HG03097 (cell line): ENCODE data around the gene HDAC9.

Experiments
- ATAC-seq: cut with Tn5 transposase; IDR thresholded peaks from one replicate; pipeline ENCODE4 v1.9.1; 2021; ENCODE audit not compliant: unreplicated experiment, low FRiP score

Gene HDAC9

DNA sequence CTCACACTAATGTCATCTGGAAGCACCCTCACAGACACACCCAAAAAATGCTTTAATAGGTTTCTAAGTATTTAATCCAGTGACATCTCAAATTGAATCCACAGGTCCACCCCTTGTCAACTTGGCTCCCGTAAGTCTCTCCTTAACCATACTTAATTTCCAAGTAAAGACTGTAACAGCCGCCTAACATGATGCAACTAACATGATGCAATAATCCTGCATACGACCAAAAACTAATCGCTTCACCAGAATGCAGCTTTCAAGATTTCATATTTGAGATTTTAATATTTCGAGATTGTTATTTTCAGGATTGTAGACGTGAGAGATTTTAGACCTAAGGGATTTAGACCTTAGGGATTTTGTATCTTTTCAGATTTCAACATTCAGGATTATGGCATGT, 3.7 kb upstream of the HDAC9 start:
- no peak for ATAC-seq

DNA sequence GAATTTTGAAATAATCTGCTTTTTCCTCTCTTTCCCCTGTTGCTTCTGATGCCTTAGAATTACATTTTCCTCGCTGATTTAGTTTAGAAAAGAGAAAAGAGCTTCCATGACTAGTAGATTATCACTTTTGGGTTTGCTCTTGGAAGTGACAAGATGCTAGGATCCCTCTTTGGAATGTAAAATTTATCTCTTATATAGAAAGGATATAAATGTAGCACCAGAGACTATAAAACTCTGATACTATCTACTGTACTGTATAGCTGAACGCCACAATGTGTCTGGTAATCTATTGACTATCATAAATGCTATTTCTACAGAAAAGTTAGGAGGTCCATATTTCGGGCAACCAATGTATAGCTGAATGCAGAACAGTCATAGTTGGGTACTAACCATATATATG, 1.1 kb upstream of the HDAC9 start:
- no peak for ATAC-seq

DNA sequence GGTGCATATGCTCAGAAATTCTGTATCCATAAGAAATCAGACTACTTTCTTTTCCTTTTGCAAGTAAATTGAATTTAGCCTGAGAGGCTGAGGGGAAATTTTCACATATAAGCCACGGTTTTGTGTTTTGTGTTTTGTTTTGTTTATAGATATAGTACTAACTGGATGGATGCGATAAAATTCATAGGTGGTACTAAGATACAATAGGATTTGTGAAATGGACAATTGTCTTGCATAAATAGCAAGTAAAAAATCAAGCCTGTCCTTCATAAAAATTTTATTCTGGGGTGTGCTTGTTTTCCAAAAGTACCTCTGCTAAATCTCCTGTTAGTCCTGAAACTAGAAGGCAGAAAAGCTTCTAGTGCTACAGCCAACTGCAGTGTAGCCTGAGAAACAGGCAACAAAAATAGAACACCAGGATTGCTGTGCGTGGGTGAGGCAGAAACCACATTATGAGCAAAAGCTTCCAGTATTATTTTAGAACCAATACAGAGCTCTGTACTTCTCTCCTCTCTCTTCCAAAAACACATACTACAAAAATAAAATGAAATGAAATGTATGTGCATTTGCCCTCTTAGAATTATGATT, 634 bp upstream of the HDAC9 start:
- ATAC-seq = peak; percentile 16

DNA sequence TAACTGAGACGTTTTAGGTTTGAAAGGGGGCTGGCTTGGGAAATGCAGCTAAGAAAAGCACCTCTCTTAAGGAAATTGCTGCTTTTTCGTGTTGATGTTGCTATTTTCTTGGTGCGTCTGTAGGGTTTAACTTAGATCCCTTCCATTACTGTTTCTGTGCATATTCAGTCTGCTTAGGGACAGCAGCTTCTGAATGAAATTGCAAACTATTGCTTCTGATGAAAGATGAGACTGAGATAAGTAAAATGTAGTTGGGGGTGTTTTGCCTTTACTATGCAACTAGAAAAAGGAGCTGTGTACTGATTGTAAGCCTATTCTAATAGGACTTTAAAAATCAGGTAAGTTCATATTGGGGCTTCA, 772 bp downstream of the HDAC9 start:
- ATAC-seq = no peak

DNA sequence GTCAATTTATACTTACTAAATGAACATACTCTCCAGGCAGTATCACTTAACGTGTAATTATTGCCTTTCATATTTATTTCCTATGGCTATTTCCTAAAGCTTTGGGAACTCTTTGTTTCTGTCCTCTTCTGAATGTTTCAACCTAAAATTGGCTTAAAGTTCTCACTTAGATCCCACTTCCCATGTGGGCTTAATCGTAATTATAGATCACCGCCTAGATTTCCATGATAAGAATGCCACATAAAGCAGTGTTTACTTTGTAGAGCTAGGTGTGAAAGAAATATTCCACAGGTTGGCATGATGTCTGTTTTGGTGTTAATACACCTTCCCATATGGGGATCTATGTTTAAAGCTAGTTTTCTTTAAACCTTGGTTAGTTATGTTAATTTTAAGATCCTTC, 1.5 kb downstream of the HDAC9 start:
- ATAC-seq = no peak

DNA sequence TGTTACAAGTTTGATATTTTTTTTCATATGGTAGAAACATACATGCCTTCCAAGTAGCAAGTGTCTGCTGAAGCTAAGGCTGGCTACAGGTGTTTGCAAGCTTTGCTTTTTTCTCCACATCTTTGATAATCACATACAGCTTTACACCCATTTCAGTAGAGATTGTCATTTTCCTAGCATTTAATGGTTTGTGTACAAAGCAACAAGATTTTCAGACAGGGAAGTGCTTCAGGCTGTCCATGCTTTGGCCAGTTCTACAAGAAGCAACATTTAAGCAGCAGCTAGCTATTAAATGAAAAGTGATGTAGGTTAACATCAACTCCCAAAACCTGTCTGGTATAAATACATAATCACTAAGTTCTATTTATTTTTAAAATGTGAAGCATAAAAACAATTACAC, 2.3 kb downstream of the HDAC9 start:
- no peak for ATAC-seq

DNA sequence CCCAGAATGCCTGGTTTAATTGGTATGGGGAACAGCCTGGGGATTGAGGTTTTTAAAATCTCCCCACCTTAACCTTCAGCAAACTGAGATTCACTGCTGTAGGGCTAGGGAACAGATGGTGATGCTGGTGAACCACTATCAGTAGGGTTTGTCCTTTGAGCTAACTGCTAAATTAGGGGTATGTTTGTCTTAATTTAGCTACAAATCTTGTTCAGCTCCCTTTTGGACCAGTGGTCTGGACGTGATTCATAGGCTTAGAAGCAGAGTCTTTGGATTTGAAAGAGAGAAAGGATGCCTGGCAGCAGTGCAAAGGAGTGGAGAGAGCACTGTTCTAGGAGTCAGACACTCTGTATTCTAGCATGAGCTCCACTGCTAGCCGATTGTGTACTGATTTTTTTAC, 2.8 kb downstream of the HDAC9 start:
- no peak for ATAC-seq

DNA sequence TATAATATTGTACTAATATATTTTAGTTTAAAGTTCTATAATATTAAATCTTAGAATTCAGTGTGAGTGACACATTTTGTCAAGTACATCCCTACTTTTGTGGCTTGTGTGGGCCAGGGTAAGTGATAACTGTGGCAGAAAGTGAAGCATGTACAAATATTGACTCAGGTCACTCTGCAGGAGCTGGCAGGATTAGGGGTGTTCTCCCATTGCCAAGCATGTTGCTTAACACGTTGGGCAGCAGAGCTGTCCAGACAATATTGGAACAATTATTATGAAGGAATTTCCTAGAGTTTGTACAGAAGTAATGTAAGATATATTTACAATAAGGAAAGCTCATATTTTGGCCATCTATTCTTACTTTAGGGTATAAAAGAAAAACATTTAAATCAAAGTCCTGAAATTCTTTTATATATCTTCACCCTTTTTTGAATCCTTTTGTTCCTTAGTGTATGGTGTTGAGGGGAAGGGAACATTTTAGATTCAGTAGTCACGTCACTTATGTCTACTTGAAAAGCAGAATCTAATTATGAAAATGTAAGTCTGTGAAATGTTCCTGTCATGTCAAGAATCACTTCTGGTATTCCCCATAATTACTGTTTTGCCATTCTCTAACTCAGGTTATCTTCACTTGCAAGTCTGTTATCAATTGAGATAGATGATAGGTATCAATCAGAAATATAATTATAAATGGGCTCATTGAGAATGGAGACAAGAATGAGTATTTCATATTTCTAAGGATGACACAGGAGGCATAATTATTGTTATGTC, 4.0 kb downstream of the HDAC9 start:
- no peak for ATAC-seq

DNA sequence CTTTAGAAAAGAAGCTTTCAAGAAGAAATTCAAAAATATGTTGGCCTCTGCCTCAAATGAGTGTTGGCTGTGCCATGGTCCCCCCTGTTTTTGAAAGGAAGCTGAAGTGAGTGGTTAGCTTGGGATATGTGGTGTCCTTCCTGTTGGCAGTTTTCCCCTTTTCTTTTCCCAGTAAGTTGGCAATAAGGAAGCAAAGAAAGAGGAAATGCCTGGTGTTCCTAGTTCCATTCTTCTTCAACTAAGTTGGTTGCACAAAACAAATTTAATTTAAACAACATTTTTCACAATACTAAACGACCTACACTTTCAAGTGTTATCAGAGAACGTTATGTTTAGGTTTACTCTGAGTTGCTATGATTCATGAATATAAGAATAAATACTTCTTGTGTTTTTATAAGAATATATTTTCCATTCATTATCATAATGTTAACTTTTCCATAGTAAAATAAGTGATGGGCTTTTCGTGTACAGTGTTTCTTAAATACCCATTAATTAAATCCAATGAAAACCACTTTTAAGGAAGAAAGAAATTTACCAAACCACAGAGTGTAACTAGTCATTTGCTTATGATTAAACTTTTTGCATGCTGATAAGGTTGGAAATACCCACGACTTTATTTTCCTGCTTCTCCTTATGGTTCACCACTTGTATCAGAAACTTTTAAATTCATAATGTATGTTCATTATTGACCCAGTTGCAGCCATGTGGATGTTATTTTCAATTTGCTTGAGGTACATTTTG, 7.7 kb downstream of the HDAC9 start:
- ATAC-seq = no peak

DNA sequence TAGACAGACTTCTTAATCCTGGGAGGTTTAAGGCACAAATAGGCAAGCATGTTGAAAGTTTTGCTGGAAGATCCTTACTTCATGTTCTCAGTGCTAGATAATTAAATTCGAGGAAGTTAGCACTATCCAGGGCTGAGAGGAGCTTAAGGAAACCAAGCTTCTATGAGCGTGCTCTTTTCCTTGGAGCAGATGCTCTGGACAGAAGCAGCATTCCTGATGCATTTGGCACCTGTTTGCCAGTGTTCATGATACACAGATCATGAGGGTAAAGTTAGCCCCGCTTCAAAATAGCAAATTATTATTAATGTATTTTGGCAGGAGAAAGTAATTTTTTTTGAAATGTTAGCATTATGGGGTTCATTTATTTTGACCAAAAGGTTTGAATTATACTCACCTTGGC, 9.4 kb downstream of the HDAC9 start:
- ATAC-seq = no peak

DNA sequence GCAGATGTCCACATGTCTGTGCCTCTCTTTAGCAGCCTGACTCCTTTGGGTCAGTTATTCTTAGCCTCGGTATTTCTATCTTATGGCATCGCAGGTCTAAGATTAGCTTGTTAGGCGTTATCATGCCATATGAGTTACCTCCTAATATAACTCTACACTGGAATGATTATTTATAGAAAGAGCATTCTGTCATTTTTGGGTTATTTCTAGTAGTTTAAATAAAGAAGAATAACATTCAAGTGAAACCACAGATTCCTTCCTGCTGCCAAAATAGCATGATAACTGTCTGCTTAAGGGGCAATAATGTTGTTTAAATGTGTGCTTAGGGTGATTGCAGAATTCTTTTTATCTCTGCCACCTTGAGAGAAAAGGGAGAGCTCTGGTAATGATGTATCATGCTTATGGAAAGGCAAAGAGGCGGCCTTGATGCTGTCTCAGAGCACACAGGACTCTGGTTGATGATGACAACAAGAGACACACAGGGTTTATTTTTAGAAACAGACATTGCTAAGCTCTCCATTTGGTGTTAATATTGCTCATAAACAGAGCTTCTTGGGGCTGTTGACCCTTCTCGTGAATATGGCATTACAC, 10.4 kb downstream of the HDAC9 start:
- ATAC-seq = peak; percentile 36

DNA sequence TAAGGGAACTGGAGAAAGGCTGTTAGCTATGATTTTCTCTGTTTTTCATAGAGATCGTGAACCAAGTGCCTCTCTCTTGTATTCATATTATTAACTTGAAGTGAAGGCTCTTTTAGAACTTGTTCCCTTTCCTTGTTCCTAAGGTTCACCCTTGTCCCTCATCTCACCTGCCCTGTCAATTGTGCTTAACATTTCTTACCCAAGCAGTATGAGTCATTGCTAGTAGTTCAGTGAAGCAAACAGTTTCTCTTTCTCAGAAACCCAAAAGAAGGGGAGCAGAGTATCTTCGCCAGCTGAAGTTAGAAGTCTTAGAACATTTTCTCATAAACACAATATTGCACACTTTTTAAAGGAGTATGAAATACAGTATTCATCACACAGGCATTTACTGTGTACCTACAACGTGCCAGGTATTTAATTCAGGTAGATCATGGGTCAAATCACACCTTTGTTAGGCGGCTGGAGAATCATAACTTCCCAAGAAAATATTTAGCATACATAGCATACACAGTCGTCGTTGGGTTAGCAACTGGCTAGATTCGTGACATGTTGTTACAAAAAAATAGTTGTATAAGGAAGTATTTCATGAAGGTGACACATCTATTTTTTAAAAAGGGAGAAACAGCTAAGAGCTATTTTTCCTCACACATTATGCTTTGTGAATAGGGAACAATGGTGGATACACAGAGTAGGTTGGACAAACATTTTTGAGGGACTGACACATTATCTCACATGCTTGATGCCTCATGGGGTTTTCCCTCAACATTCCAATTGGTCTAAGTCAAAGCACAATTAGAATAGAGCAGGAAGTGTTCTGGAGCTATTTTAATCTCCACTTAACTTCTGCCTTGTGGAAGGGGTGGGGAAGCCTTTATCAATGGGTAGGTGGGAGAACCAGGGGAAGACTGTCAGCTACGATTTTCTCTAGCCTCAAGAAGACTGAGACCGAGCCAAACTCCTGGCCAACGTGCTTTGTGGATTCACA, 13.2 kb downstream of the HDAC9 start:
- ATAC-seq = peak; percentile 77

DNA sequence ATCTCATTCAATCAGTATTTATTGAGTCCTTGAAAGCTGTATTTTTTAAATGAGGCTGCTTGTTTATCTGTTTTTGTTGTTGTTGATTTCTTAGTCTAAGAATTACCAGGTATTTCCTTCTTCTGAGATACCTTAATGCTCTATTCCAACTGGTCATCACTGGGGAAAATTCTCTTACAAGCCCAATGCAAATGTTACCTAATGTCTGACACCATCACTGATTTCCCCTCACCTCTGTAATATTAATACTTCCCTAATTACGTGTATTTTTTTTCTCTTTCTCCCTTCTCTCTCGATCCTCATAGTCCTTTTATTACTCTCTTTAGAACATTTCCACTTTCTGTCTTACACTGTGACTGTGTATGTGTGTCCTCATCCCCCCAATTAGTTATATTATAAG, 13.9 kb downstream of the HDAC9 start:
- ATAC-seq = no peak

DNA sequence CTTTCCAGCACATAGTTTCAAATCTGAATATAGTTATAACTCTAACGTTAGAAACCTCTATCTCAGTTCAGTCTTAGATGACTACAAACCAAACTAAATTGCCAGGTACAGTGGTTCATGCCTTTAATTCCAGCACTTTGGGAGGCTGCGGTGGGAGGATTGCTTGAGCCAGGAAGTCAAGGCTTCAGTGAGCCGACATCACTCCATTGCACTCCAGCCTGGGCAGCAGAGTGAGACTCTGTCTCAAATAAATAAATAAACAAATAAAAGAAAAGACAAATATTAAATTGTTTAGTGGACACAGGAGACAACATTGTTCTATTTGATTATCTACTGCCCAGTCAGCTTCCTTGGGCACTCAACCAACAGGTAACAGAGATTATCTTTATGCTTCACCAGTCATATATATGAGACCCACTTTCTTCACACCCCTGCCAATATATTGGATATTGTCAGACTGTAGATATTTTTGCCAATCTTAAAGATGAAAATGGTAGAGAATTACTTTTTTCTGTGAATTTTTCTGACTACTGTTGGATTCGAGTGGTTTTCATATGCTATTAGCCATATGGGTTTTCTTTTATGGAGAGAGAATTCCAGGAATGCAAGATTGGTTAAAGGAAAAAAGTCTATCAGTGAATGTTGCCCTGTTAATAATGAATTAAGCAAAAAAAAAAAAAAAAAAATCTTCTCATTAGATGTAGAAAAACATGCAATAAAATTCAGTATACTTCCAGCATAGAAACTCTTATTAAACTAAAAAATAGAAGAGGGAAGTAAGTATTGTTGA, 16.0 kb downstream of the HDAC9 start:
- no peak for ATAC-seq

DNA sequence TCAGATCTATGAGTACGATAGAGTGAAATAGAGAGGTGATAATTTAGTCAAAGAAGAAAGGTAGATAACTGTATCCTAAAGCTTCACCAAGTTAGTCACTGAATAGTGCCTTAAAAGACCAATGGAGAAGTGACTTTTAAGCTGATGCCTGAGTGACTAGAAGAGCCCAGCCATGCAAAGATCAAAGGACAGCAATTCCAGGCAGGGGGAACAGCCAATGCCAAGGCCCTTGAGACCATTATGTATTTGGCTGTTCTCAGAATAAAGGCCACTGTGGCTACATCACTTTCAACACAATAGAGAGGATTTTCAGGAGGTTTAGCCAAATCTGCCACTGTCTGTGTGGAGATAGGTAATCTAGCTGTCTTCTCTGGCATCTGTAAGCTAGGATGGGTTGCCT, 17.8 kb downstream of the HDAC9 start:
- no peak for ATAC-seq

DNA sequence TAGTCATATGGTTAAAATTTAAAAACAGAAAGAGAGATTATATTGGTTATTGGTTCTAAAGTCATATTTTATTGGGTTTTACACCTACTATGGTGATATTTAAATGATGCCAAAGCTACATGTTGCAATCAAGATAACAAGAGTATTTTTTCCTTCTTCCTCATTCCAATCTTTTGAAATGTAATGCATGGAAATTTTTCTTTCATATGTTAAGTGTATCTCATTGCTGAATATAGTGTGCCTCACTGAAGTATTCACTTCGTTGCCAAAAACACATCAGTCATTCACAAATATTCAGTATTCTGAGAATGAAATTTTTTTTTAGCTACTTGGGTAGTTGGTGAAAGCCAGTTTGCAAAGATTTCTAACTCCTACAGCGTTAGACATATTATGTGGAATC, 19.5 kb downstream of the HDAC9 start:
- no peak for ATAC-seq

DNA sequence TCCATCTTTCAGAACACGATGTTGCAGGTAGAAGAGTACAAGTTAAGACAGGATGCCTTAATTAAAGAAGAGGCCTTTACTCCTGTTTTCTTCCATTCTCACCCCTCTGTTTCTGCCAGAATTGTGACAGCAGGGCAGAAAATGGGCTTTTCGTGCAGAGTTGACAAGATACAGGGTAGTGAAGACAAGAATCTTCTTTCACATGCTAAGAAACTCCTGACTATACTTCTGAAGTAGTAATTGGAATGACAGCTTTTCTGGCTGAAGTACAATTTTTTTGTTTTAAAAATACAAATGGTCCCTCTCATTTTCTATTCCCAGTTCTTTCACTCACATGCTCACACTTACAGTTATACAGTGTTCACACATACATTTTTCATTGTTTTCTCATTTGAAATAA, 22.1 kb downstream of the HDAC9 start:
- ATAC-seq = no peak

DNA sequence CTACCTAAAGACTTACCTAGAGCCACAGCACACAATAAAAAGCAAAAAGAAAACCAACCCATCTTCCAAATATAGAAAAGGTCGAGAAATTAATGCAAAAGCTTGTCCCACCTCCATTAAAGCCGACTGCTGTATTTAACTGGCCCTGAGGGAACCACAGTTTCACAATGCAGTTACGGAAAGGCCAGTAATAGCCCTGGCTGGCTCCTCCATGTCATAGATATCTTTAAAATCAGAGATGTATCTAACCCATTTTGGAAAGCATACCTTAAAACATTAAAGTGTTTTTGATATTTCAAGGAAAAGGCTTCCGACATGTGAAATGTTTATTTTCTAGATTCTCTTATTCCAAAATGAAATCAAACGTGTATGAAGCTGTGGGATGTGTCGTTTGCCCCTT, 23.0 kb downstream of the HDAC9 start:
- ATAC-seq = no peak

DNA sequence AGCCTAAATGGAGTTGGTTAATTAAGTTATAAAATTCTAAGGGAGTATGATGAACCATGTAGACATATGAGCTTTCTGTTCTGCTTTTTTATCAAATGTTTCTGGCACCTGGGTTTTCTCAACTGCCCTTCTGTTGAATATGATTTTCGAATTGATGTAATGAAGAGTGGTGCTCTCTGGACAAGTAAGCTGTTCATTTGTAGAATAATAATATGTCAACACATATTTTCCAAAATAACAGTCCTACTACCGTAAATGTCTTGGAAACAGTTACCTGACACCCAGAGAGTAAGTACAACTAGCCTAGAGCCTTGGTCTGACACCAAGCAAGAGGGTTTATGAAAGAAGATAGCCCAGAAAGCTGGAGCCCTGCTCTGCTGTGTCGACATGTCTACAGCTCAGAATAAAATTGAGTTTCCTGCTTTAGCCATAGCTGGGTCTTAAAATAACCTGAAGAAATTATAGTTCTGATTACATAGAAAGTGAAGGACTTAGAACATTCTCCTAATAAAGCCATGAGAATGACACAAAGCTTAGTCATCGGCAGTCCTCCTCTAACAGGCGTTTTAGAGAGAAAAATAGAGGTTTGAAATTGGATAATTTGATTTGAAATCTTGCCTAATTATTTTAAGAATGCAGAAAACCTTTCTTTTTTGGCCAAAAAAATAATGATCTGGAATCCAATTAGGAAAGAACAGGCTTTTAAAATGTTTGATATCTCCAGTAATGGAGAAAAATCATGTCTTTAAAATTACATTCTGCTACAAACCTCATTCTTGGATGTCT, 25.1 kb downstream of the HDAC9 start:
- ATAC-seq = peak; percentile 51
